Stimulated activated CD8-positive, alpha-beta memory T cell treated with anti-CD3 and anti-CD28 coated beads, Interleukin-15, amount 100 ng/mL, for 48 hours (primary cell): ENCODE measurements around the gene TENM3.

Experiments used
- DNase-seq, 2 donors: peaks; one replicate each; pipeline ENCODE4 v3.0.0-alpha.2; 2020; ENCODE audit warnings: low read depth in 2 of 2

TENM3 gene

GRCh38 chr4:182513587-182514291 lies 270.5 kb downstream of the TENM3 start:
- DNase-seq = no peak

GRCh38 chr4:182518421-182518820 lies 275.2 kb downstream of the TENM3 start:
- DNase-seq = no peak

- no peak for DNase-seq
Observed at GRCh38 chr4:182519528-182519927, 276.3 kb downstream of the TENM3 start.

GRCh38 chr4:182521011-182521410 lies 277.8 kb downstream of the TENM3 start:
- DNase-seq = no peak

- DNase-seq = no peak
Observed at GRCh38 chr4:182528819-182529218, 285.6 kb downstream of the TENM3 start.

GRCh38 chr4:182530451-182530850 lies 287.2 kb downstream of the TENM3 start:
- DNase-seq = no peak

GRCh38 chr4:182531555-182532162 lies 288.5 kb downstream of the TENM3 start:
- DNase-seq = no peak

- no peak for DNase-seq
Observed at GRCh38 chr4:182532441-182532840, 289.2 kb downstream of the TENM3 start.

- DNase-seq = no peak
Observed at GRCh38 chr4:182533964-182534363, 290.8 kb downstream of the TENM3 start.

GRCh38 chr4:182536221-182536811 lies 293.1 kb downstream of the TENM3 start:
- DNase-seq = no peak

GRCh38 chr4:182537031-182537795 lies 294.0 kb downstream of the TENM3 start:
- no peak for DNase-seq

- DNase-seq = no peak
Observed at GRCh38 chr4:182538031-182538430, 294.8 kb downstream of the TENM3 start.

GRCh38 chr4:182540496-182540895 lies 297.3 kb downstream of the TENM3 start:
- no peak for DNase-seq

- no peak for DNase-seq
Observed at GRCh38 chr4:182547435-182547834, 304.2 kb downstream of the TENM3 start.

GRCh38 chr4:182548156-182548555 lies 305.0 kb downstream of the TENM3 start:
- no peak for DNase-seq

GRCh38 chr4:182549356-182549755 lies 306.2 kb downstream of the TENM3 start:
- DNase-seq = no peak

GRCh38 chr4:182552948-182553347 lies 309.7 kb downstream of the TENM3 start:
- no peak for DNase-seq

- DNase-seq = no peak
Observed at GRCh38 chr4:182553653-182554052, 310.5 kb downstream of the TENM3 start.

- DNase-seq = no peak
Observed at GRCh38 chr4:182554736-182555135, 311.5 kb downstream of the TENM3 start.

GRCh38 chr4:182555997-182556418 lies 312.8 kb downstream of the TENM3 start:
- no peak for DNase-seq

GRCh38 chr4:182556580-182556979 lies 313.4 kb downstream of the TENM3 start:
- no peak for DNase-seq

GRCh38 chr4:182560358-182560757 lies 317.2 kb downstream of the TENM3 start:
- DNase-seq = no peak
